HepG2 (cell line): ENCODE results near the gene DOLK. TPM values are rescaled to one million over a fixed set of nuclear protein-coding genes. Genes with fewer than 3 reads are reported as not detected.

Source experiments
- ATAC-seq: fragments of 200-7000 bp; cut with Tn5 transposase; 3 replicates; pipeline ENCODE4 v1.9.1; 2020; ENCODE audit warnings: mild to moderate bottlenecking, moderate library complexity
- BruUV-seq: library from RNA; stranded (reverse); fragments of 400-500 nt; replicated peaks from 2 replicates; lab custom pipeline; 2021; lab: Mats Ljungman, UMichigan
- CTCF ChIA-PET: fragments of 300-600 bp; formaldehyde crosslinking; extraction: SDS; loops from one replicate; lab custom pipeline; 2021; ENCODE audit warnings: low total read pairs, inconsistent platforms, low intra/inter-chr PET ratio; lab: Yijun Ruan, JAX
- POLR2A ChIA-PET: fragments of 350-600 bp; sonication (Branson Sonifier 250); formaldehyde crosslinking; loops from one replicate; lab custom pipeline; 2020; ENCODE audit warnings: antibody characterized with exemption, inconsistent platforms; lab: Yijun Ruan, JAX
- DNase-seq: peaks from one replicate; pipeline ENCODE4 v3.0.0-alpha.2; 2015; ENCODE audit warnings: low spot score
- FAIRE-seq: peaks from 3 replicates; lab custom pipeline; 2011; peaks lifted over from hg19 to GRCh38; lab: Jason Lieb, UNC
- H2AFZ ChIP-seq: one replicate; pipeline ENCODE4 v1.6.1; 2011; ENCODE audit warnings: low read length, inconsistent platforms
- H3K27ac ChIP-seq: fragments of 300-600 bp; 3 replicates; pipeline ENCODE4 v1.8.0; 2011; ENCODE audit warnings: mixed run types, mild to moderate bottlenecking, mixed read lengths, low read length, inconsistent platforms; ENCODE audit not compliant: insufficient read depth; ENCODE audit errors: extremely low read length
- H3K27me3 ChIP-seq, 2 experiments: fragments of 200-600 bp in 1 of 2; 2 replicates in 1 of 2; 3 replicates in 1 of 2; pipeline versions ENCODE4 v1.6.0 to v1.8.0; 2011; ENCODE audit warnings: low read length in 2 of 2, mild to moderate bottlenecking in 2 of 2, moderate library complexity in 2 of 2, inconsistent platforms in 1 of 2; ENCODE audit not compliant: insufficient read depth in 2 of 2, control insufficient read depth in 1 of 2
- H3K36me3 ChIP-seq, 2 experiments: fragments of 200-600 bp in 1 of 2; replicated peaks in 1 of 2; 2 replicates in 1 of 2; 3 replicates in 1 of 2; pipeline versions ENCODE4 v1.5.1 to v1.8.0; 2011; ENCODE audit warnings: low read length in 2 of 2, inconsistent platforms in 1 of 2; ENCODE audit not compliant: insufficient read depth in 2 of 2, control insufficient read depth in 1 of 2
- H3K4me1 ChIP-seq: 2 replicates; pipeline ENCODE4 v1.5.1; 2012; ENCODE audit warnings: low read length, inconsistent platforms; ENCODE audit not compliant: insufficient read depth
- H3K4me2 ChIP-seq: 2 replicates; pipeline ENCODE4 v1.6.0; 2011; ENCODE audit warnings: low read depth, low read length, inconsistent platforms
- H3K4me3 ChIP-seq, 3 experiments: fragments of 200-600 bp in 1 of 3; sonication (generic), shearing (Covaris generic) in 1 of 3; replicated peaks in 1 of 3; 2 replicates each; pipeline ENCODE4 v1.5.1; 2011 to 2016; ENCODE audit warnings: low read length in 3 of 3, inconsistent platforms in 2 of 3, low read depth in 2 of 3, mild to moderate bottlenecking in 2 of 3, control low read depth in 1 of 3, mixed read lengths in 1 of 3; ENCODE audit not compliant: insufficient read depth in 1 of 3
- H3K79me2 ChIP-seq: one replicate; pipeline ENCODE4 v1.6.1; 2011; ENCODE audit warnings: low read length, inconsistent platforms; ENCODE audit not compliant: insufficient read depth
- H3K9ac ChIP-seq: 2 replicates; pipeline ENCODE4 v1.6.0; 2011; ENCODE audit warnings: mild to moderate bottlenecking, low read depth, low read length, inconsistent platforms; ENCODE audit not compliant: insufficient read depth
- H3K9me3 ChIP-seq: 2 replicates; pipeline ENCODE4 v1.5.1; 2012; ENCODE audit warnings: mild to moderate bottlenecking, low read length
- H4K20me1 ChIP-seq: 2 replicates; pipeline ENCODE4 v1.6.0; 2011; ENCODE audit warnings: inconsistent platforms, mild to moderate bottlenecking, low read length, moderate library complexity; ENCODE audit not compliant: insufficient read depth
- GTF2F1 ChIP-seq: fragments of 150-350 bp; IDR thresholded peaks from 2 replicates; pipeline ENCODE4 v1.6.1; 2014; ENCODE audit warnings: low read length
- HIC2 ChIP-seq: sonication (generic); formaldehyde crosslinking; IDR thresholded peaks from 2 replicates; pipeline ENCODE4 v1.9.0; 2022; ENCODE audit warnings: low read depth, missing genetic modification reagents
- KAT2B ChIP-seq: fragments of 150-350 bp; IDR thresholded peaks from 2 replicates; pipeline ENCODE4 v1.6.1; 2014; ENCODE audit warnings: low read depth, low read length, borderline replicate concordance
- PAXIP1 ChIP-seq: sonication (generic); formaldehyde crosslinking; conservative IDR thresholded peaks from 2 replicates; pipeline ENCODE4 v1.4.0; 2020; ENCODE audit warnings: mild to moderate bottlenecking, missing genetic modification reagents, moderate library complexity
- SALL2 ChIP-seq: sonication (generic); formaldehyde crosslinking; IDR thresholded peaks from 2 replicates; pipeline ENCODE4 v1.8.1; 2023; ENCODE audit warnings: mild to moderate bottlenecking, missing genetic modification reagents, inconsistent platforms
- SMC3 ChIP-seq: IDR thresholded peaks from 2 replicates; pipeline ENCODE4 v1.6.1; 2011; ENCODE audit warnings: low read length, improper control_type of control experiment
- UBTF ChIP-seq: sonication (generic); formaldehyde crosslinking; IDR thresholded peaks from 2 replicates; pipeline ENCODE4 v1.4.0; 2020; ENCODE audit warnings: mild to moderate bottlenecking, missing genetic modification reagents
- ZNF414 ChIP-seq: sonication (generic); formaldehyde crosslinking; IDR thresholded peaks from 2 replicates; pipeline ENCODE4 v1.5.0; 2020; ENCODE audit warnings: missing genetic modification reagents
- WGBS: methylation state at CpG from one replicate; pipeline ENCODE4 v1.1.6; 2017; ENCODE audit warnings: low lambda C conversion rate; 5-methylcytosine and 5-hydroxymethylcytosine counted together
- in situ Hi-C: cut with HindIII; loops from 2 replicates; pipeline ENCODE4 v1.10.0; 2017; ENCODE audit warnings: low pct_unique_long_range_greater_than_20kb; ENCODE audit not compliant: extremely low pct_ligation_motif_present
- intact Hi-C: fragments of 100-400 bp; cut with micrococcal nuclease; formaldehyde crosslinking; loops from one replicate; pipeline ENCODE4 v1.10.0; 2022; ENCODE audit not compliant: unreplicated experiment
- polyA plus RNA-seq, 8 experiments: library from polyadenylated mRNA; depleted of rRNA in 3 of 8; stranded (reverse) in 7 of 8; unstranded in 1 of 8; fragments of >200 nt; fragmentation: Illumina TruSeq in 4 of 8; extraction: Trizol in 4 of 8; gene quantifications; 2 replicates each; pipeline versions ENCODE4 v1.2.1 to v1.2.3, GENCODE V29; 2011 to 2016; ENCODE audit warnings: low read depth in 4 of 8, missing spikeins in 1 of 8, mixed read lengths in 1 of 8; ENCODE audit not compliant: insufficient read depth in 1 of 8
- total RNA-seq, 5 experiments: library from RNA; depleted of rRNA; stranded (reverse); fragments of >200 nt; fragmentation: Illumina TruSeq; extraction: Trizol; gene quantifications; 2 replicates each; pipeline ENCODE4 v1.2.3, GENCODE V29; 2016; ENCODE audit warnings: low read depth in 1 of 5

DOLK gene
- total and polyA plus RNA-seq, 2 of the 13 experiments (the other 11 are each of a cell fraction or from before 2014, with no cell fraction given): 15.4 to 18.7 TPM

GRCh38 chr9:128940946-128941755 is 6.3 kb downstream of the DOLK start (continued):
- TF ChIP-seq PAXIP1 (CRISPR knock-in tag) (0 out of 2 replicates have a peak, but pooled peaks have one; percentile 1), UBTF (CRISPR knock-in tag) (no peak)

- BruUV-seq: no TSS peak
- Histone ChIP-seq H3K27ac (peak overlapping the region; percentile 20), H3K9me3 (no peaks in the 10 kb centered on the region), H3K4me1 (peaks cover 41% of the 10 kb centered on the region), H4K20me1 (no peaks in the 10 kb centered on the region), H3K4me3 (no peak overlapping the region), H3K36me3 (peaks cover 0 to 2% of the 10 kb centered on the region in 2 experiments; a peak in 1 of 5 replicates), H3K9ac (no peak overlapping the region), H2AFZ (no peak overlapping the region), H3K79me2 (no peaks in the 10 kb centered on the region), H3K4me2 (no peak overlapping the region), H3K27me3 (no peaks in the 10 kb centered on the region)
- FAIRE-seq: no peak
- DNase-seq: peak; percentile 18
- peak; percentile 52 for ATAC-seq
- in situ Hi-C loops (no loop called here), intact Hi-C loops (no loop called here)
- ChIA-PET CTCF (interaction anchor here (1.1 kb wide), 1 partner anchor 13 kb away, joined by 3 read pairs; no protein-coding TSS in a partner anchor), POLR2A (no interaction called here)
- 69% methylated on average over 13 of the region's 15 CpGs for WGBS
- TF ChIP-seq ZNF414 (CRISPR knock-in tag): no peak
- TF ChIP-seq SMC3: no peak
- TF ChIP-seq GTF2F1: no peak
- no peak for TF ChIP-seq SALL2 (CRISPR knock-in tag)
- TF ChIP-seq KAT2B: no peak
- TF ChIP-seq HIC2: no peak
Observed at GRCh38 chr9:128940271-128940921, 7.0 kb downstream of the DOLK start.
